GM12873 (cell line): ENCODE measurements around the gene BRD8.

Source experiments
- CTCF ChIP-seq: IDR thresholded peaks from 2 replicates; pipeline ENCODE4 v1.5.1; 2012; ENCODE audit warnings: low read depth, mild to moderate bottlenecking, moderate library complexity, low read length, control low read depth; ENCODE audit not compliant: insufficient read depth; ENCODE audit errors: missing control alignments

Gene BRD8

GRCh38 chr5:138178516-138179276 is at the start of gene BRD8, which contains the start of gene KIF20A:
TSS of gene BRD8 (minus strand) at chr5:138178630. CDS start at chr5:138178614, 16 bp downstream.
TSS of gene KIF20A (plus strand) at chr5:138179112. CDS start at chr5:138179681, 569 bp downstream.
- TF ChIP-seq CTCF: no peak

GRCh38 chr5:138226910-138227309 is 48.5 kb upstream of the BRD8 start:
- no peak for TF ChIP-seq CTCF

- TF ChIP-seq CTCF: no peak
These were observed 46.3 kb upstream of the BRD8 start for GRCh38 chr5:138224712-138225111.

GRCh38 chr5:138223532-138223931 is 45.1 kb upstream of the BRD8 start:
- TF ChIP-seq CTCF: no peak

GRCh38 chr5:138216799-138217198 is 38.4 kb upstream of the BRD8 start:
- TF ChIP-seq CTCF: no peak

GRCh38 chr5:138213161-138214029 is 35.0 kb upstream of the BRD8 start, which contains the start of gene CDC23:
TSS of gene CDC23 (minus strand) at chr5:138213323. CDS start at chr5:138213312, 11 bp downstream.
- no peak for TF ChIP-seq CTCF

GRCh38 chr5:138212828-138213160 is 34.4 kb upstream of the BRD8 start:
- TF ChIP-seq CTCF: no peak
